Activated CD4-positive, alpha-beta memory T cell treated with anti-CD3 and anti-CD28 coated beads for 36 hours (primary cell): ENCODE results near the gene DLD. TPM values are rescaled to one million over a fixed set of nuclear protein-coding genes. Genes with fewer than 3 reads are reported as not detected.
A peak's percentile ranks its signal among the peaks of the same experiment; 100 is the strongest.
"Not testable (repeated sequence)": the region's sequence is repeated elsewhere in the genome, so short reads cannot be mapped to it uniquely, and the experiment has no call there.

Experiments
- CTCF ChIA-PET: fragments of 350-600 bp; sonication (Branson Sonifier 250); formaldehyde crosslinking; loops from one replicate; lab custom pipeline; 2021; ENCODE audit warnings: antibody characterized with exemption, inconsistent platforms; lab: Charles Lee
- POLR2A ChIA-PET: fragments of 350-600 bp; sonication (Branson Sonifier 250); formaldehyde crosslinking; loops from one replicate; lab custom pipeline; 2021; ENCODE audit warnings: antibody characterized with exemption; lab: Charles Lee
- DNase-seq: peaks from one replicate; pipeline ENCODE4 v3.0.0-alpha.2; 2020
- H3K27ac Mint-ChIP-seq: one replicate; pipeline ENCODE4 v1.8.0; 2021; ENCODE audit warnings: mixed read lengths
- H3K27me3 Mint-ChIP-seq: one replicate; pipeline ENCODE4 v1.8.0; 2021; ENCODE audit warnings: mixed read lengths
- H3K36me3 Mint-ChIP-seq: one replicate; pipeline ENCODE4 v1.8.0; 2021; ENCODE audit warnings: mixed read lengths
- H3K4me1 Mint-ChIP-seq: one replicate; pipeline ENCODE4 v1.8.0; 2021; ENCODE audit warnings: low read depth, mixed read lengths
- H3K4me3 Mint-ChIP-seq: one replicate; pipeline ENCODE4 v1.8.0; 2021; ENCODE audit warnings: mild to moderate bottlenecking, mixed read lengths
- H3K9me3 Mint-ChIP-seq: one replicate; pipeline ENCODE4 v1.8.0; 2021; ENCODE audit warnings: mixed read lengths
- intact Hi-C: fragments of 100-400 bp; cut with micrococcal nuclease; formaldehyde crosslinking; loops from one replicate; pipeline ENCODE4 v1.15.1; 2023
- total RNA-seq, 2 experiments: library from RNA; stranded (reverse); gene quantifications; one replicate each; pipeline ENCODE4 v1.2.3, GENCODE V29; 2021

The DLD gene, protein sequence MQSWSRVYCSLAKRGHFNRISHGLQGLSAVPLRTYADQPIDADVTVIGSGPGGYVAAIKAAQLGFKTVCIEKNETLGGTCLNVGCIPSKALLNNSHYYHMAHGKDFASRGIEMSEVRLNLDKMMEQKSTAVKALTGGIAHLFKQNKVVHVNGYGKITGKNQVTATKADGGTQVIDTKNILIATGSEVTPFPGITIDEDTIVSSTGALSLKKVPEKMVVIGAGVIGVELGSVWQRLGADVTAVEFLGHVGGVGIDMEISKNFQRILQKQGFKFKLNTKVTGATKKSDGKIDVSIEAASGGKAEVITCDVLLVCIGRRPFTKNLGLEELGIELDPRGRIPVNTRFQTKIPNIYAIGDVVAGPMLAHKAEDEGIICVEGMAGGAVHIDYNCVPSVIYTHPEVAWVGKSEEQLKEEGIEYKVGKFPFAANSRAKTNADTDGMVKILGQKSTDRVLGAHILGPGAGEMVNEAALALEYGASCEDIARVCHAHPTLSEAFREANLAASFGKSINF
- 100 to 1,000 TPM; 103 to 116 TPM for total RNA-seq

DNA sequence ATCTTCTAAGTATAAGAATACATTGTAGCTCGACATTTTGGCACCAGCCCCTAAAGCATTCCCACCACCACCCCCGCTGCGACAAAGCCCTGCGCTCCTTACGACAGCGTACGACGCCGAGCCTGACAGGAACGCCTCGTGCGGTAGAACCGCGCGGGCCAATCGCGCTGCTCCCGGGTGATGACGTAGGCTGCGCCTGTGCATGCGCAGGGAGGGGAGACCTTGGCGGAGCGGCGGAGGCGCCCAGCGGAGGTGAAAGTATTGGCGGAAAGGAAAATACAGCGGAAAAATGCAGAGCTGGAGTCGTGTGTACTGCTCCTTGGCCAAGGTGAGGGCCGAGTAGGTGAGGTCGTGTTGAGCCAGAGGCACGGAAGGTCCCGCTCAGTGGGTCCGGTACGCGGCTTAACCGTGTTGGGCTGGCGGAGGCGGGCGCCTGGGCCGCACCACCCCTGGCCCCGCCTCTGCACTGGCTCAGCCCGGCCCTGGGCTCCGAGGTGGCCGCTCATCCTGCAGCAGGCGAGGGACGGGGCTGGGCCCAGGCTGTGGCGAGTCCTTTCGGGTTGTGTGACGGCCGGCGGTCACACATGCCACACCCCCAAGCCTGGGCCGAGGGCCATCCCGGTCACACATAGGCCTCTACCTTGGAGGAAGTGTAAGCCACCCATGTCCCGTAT lies at the start of gene DLD:
Gene DLD, plus strand, starts transcription at position 222 of the 674 bp plus-strand sequence. Its CDS starts 68 bp downstream, at position 290.
- ChIA-PET POLR2A (interaction anchor here (1.2 to 2.1 kb wide), 3 partner anchors 147 to 231 kb away, joined by 3 to 7 read pairs (median 6); partner anchors contain the start of gene CBLL1), CTCF (interaction anchor here (0.9 to 3.8 kb wide), 5 partner anchors 12 to 148 kb away, joined by 3 to 33 read pairs (median 5); partner anchors contain the start of gene CBLL1)
- Mint-ChIP-seq H3K4me1 (peaks cover 36% of the 10 kb centered on the region), H3K27me3 (no peaks in the 10 kb centered on the region), H3K36me3 (peaks cover 20% of the 10 kb centered on the region), H3K4me3 (peak within 1 kb of the TSS; percentile 89), H3K9me3 (peaks cover 3% of the 10 kb centered on the region), H3K27ac (peak within 1 kb of the TSS; percentile 94)
- DNase-seq, result peak; percentile 97
- intact Hi-C loops, result loop anchor here (1.0 to 2.0 kb wide), 4 partner anchors 148 to 722 kb away; partner anchors contain the start of gene HBP1

DNA sequence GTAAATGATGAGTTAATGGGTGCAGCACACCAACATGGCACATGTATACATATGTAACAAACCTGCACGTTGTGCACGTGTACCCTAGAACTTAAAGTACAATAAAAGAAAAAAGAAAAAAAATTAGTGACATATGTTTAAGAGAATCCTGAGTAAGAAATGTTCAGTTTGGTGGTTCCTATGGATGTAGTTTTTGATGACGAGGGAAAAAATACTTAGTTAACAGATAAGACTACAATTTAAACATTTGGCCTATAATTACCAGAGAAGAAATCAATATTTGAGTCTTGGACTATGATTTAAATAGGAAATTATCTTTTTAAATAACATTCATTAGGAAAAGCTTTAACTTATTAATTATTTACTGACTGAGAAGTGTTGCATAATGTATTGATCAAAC lies 48.8 kb upstream of the DLD start:
- Mint-ChIP-seq H3K4me1 (no peaks in the 10 kb centered on the region), H3K27me3 (peaks cover 1% of the 10 kb centered on the region), H3K36me3 (peaks cover 2% of the 10 kb centered on the region), H3K4me3 (no peak overlapping the region), H3K9me3 (no peaks in the 10 kb centered on the region), H3K27ac (no peak overlapping the region)
- CTCF ChIA-PET, result interaction anchor here (0.6 kb wide), 1 partner anchor 818 kb away, joined by 5 read pairs; no protein-coding TSS in a partner anchor
- POLR2A ChIA-PET, result no interaction called here
- no peak for DNase-seq
- intact Hi-C loops, result no loop called here

DNA sequence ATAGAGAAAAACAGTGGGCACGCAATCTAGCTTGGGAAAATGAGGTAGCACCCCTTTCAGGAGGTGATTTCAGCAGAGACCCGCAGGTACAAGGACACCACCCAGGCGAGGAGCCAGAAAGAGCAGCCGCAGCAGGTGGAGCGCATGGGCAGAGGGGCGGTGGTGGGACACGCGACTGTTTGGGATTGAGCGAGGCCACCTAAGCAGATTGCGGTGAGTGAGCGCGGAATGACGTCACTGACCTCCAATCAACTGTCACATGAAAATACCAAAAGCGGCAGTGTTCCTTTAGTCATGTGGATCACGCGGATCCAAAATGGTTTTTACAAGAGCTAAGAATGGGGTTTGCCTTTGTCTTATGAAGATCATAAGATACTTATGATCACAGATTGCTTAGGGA lies 47.8 kb upstream of the DLD start:
- ChIA-PET CTCF (no interaction called here), POLR2A (no interaction called here)
- peaks cover 2% of the 10 kb centered on the region for H3K36me3 Mint-ChIP-seq
- no peaks in the 10 kb centered on the region for H3K9me3 Mint-ChIP-seq
- no peak overlapping the region for H3K4me3 Mint-ChIP-seq
- H3K27ac Mint-ChIP-seq, result no peak overlapping the region
- no peaks in the 10 kb centered on the region for H3K4me1 Mint-ChIP-seq
- peaks cover 1% of the 10 kb centered on the region for H3K27me3 Mint-ChIP-seq
- intact Hi-C loops, result no loop called here
- no peak for DNase-seq

DNA sequence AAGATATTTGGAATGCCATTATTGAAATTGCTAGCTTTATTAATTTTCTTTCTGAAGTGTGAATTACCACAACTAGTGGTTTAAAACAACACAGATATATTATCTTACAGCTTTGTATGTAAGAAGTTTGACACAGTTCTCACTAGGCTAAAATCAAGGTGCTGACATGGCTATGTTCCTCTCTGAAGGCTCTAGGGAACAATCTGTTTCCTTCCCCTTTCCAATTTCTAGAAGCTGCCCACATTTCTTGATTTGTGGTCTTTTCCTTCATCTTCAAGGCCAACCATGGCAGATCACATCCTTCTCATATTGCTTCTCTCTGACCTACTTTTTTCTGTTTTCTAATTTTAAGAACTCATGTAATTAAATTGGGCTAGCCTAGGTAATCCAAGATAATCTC lies 44.7 kb upstream of the DLD start:
- H3K36me3 Mint-ChIP-seq, result no peaks in the 10 kb centered on the region

DNA sequence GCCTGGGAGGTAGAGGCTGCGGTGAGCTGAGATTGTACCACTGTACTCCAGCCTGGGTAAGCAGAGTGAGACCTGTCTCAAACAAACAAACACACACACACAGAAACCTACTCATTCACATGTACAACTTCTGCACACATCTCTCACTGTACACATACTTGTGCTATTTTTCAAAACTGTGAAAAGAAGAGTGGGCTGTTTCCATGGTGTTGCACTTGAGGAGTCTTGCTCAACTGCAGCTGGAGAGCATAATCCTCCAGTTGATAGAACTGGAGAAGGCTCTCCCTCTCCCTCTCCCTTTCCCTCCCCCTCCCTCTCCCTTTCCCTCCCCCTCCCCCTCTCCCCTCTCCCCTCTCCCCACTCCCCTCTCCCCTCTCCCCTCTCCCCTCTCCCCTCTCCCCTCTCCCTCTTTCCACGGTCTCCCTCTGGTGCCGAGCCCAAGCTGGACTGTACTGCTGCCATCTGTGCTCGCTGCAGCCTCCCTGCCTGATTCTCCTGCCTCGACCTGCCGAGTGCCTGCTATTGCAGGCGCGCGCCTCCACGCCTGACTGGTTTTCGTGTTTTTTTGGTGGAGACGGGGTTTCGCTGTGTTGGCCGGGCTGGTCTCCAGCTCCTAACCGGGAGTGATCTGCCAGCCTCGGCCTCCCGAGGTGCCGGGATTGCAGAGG lies 43.7 kb upstream of the DLD start:
- no peak for DNase-seq
- no peak overlapping the region for H3K4me3 Mint-ChIP-seq
- intact Hi-C loops, result no loop called here
- no peaks in the 10 kb centered on the region for H3K9me3 Mint-ChIP-seq
- CTCF ChIA-PET, result no interaction called here
- no peaks in the 10 kb centered on the region for H3K4me1 Mint-ChIP-seq
- H3K27ac Mint-ChIP-seq, result no peak overlapping the region
- no peaks in the 10 kb centered on the region for H3K27me3 Mint-ChIP-seq
- H3K36me3 Mint-ChIP-seq, result no peaks in the 10 kb centered on the region
- POLR2A ChIA-PET, result no interaction called here

More for the DNA sequence above, 44.7 kb upstream of the DLD start:
- H3K9me3 Mint-ChIP-seq, result no peaks in the 10 kb centered on the region
- DNase-seq, result no peak
- no peak overlapping the region for H3K4me3 Mint-ChIP-seq
- intact Hi-C loops, result no loop called here
- H3K27me3 Mint-ChIP-seq, result no peaks in the 10 kb centered on the region
- POLR2A ChIA-PET, result no interaction called here
- no peaks in the 10 kb centered on the region for H3K4me1 Mint-ChIP-seq
- CTCF ChIA-PET, result interaction anchor here (1.2 kb wide), 1 partner anchor 28 kb away, joined by 4 read pairs; no protein-coding TSS in a partner anchor
- no peak overlapping the region for H3K27ac Mint-ChIP-seq

DNA sequence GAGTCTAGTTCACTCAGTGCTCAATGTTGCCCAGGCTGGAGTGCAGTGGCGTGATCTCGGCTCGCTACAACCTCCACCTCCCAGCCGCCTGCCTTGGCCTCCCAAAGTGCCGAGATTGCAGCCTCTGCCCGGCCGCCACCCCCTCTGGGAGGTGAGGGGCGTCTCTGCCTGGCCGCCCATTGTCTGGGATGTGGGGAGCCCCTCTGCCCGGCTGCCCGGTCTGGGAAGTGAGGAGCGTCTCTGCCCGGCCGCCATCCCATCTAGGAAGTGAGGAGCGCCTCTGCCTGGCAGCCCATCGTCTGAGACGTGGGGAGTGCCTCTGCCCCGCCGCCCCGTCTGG lies 43.2 kb upstream of the DLD start:
- H3K9me3 Mint-ChIP-seq, H3K4me1 Mint-ChIP-seq, DNase-seq, H3K27ac Mint-ChIP-seq, H3K27me3 Mint-ChIP-seq, H3K36me3 Mint-ChIP-seq, intact Hi-C loops, H3K4me3 Mint-ChIP-seq, POLR2A ChIA-PET, CTCF ChIA-PET: not testable (repeated sequence)

DNA sequence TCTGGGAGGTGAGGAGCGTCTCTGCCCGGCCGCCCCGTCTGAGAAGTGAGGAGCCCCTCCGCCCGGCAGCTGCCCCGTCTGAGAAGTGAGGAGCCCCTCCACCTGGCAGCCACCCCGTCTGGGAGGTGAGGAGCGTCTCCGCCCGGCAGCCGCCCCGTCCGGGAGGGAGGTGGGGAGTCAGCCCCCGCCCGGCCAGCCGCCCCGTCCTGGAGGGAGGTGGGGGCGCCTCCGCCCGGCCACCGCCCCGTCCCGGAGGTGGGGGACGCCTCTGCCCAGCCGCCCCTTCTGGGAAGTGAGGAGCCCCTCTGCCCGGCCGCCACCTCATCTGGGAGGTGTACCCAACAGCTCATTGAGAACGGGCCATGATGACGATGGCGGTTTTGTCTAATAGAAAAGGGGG lies 42.8 kb upstream of the DLD start:
- CTCF ChIA-PET, intact Hi-C loops, H3K27me3 Mint-ChIP-seq, H3K4me1 Mint-ChIP-seq, H3K4me3 Mint-ChIP-seq, H3K36me3 Mint-ChIP-seq, H3K27ac Mint-ChIP-seq, DNase-seq, POLR2A ChIA-PET, H3K9me3 Mint-ChIP-seq: not testable (repeated sequence)

DNA sequence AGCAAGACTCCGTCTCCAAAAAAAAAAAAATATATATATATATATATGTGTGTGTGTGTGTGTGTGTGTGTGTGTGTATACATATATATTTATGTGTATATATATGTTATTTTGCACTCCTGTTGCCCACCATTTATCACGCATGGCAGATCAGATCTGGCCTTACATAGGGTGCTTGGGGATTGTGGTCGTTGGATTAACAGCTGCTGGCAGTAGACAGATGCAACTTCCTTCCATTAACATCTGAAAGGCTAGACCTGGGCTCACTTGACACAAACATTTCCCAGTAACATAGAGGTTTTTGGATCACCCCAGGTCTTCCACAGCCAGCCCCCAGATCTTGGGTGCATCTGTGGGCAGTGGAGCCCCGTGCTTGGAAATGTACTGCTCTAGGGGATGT lies 40.8 kb upstream of the DLD start:
- Mint-ChIP-seq H3K27ac (no peak overlapping the region), H3K4me3 (no peak overlapping the region), H3K36me3 (no peaks in the 10 kb centered on the region), H3K27me3 (no peaks in the 10 kb centered on the region), H3K9me3 (no peaks in the 10 kb centered on the region), H3K4me1 (no peaks in the 10 kb centered on the region)
- ChIA-PET CTCF (no interaction called here), POLR2A (no interaction called here)
- intact Hi-C loops, result no loop called here
- DNase-seq, result no peak

DNA sequence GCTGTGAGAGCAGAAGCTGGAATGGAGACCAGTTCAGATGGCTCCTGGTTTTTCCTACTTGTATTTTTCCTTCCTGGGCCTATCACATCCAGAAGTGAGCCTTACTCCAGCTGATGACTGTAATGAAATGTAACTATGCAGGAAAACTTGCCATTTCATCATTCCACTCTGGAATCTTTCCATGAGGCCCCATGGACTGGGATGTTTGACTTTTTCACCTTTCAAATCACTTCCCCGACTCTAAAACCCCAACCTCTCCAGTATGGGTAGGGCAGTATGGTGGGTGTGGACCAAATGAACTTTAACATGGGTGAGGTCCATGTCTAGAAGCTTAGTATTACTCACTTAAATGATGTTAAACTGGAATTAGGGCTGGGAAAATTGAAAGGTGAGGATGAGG lies 40.3 kb upstream of the DLD start:
- Mint-ChIP-seq H3K36me3 (no peaks in the 10 kb centered on the region), H3K27me3 (no peaks in the 10 kb centered on the region), H3K27ac (no peak overlapping the region), H3K4me3 (no peak overlapping the region), H3K4me1 (no peaks in the 10 kb centered on the region), H3K9me3 (no peaks in the 10 kb centered on the region)
- POLR2A ChIA-PET, result no interaction called here
- no peak for DNase-seq
- intact Hi-C loops, result no loop called here
- CTCF ChIA-PET, result no interaction called here

DNA sequence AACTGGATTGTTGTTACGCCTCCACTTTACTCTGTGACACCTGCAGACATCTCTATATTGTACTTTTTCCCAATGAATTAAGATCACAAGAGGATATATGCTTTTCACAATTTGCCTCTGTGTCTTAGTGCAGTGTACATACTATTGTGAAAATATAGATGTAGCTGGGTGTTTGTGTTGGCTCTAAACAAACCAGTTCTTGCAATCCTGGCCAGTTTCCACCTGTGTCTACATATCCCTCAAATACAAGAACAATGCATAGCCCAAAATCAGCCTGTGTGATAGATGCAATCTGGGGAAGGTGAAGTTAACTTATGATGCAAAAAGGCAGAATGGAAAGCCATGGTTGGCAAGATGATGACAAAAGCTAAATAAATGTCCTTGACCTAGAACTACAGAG lies 36.5 kb upstream of the DLD start:
- no peak for DNase-seq
- intact Hi-C loops, result no loop called here
- no peak overlapping the region for H3K27ac Mint-ChIP-seq
- ChIA-PET POLR2A (no interaction called here), CTCF (no interaction called here)
- H3K9me3 Mint-ChIP-seq, result no peaks in the 10 kb centered on the region
- H3K36me3 Mint-ChIP-seq, result no peaks in the 10 kb centered on the region
- H3K4me3 Mint-ChIP-seq, result no peak overlapping the region
- H3K27me3 Mint-ChIP-seq, result no peaks in the 10 kb centered on the region
- H3K4me1 Mint-ChIP-seq, result peaks cover 30% of the 10 kb centered on the region

DNA sequence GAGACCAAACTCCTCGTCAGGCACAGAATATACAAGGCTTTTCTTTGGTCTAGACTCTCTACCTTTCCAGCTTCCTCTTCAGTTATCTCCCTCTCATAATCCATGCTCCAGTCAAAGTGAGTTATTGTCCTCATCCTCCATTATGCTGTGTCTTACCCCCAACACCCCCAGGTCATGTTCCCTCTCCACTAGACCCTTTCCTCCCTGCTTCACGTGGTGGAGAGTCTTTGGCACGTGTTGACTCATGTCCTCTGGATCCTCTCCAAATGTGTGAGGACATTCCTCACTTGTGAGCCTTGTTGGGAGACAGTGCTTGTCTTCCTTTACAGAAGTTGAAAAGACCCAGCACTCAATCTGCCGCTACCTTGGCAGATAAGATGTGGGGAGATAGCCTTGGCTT lies 36.0 kb upstream of the DLD start:
- Mint-ChIP-seq H3K27ac (no peak overlapping the region), H3K27me3 (no peaks in the 10 kb centered on the region), H3K9me3 (no peaks in the 10 kb centered on the region), H3K4me3 (no peak overlapping the region), H3K4me1 (peaks cover 30% of the 10 kb centered on the region), H3K36me3 (no peaks in the 10 kb centered on the region)
- ChIA-PET POLR2A (no interaction called here), CTCF (no interaction called here)
- intact Hi-C loops, result no loop called here
- no peak for DNase-seq
